GM12892 (cell line): Measurements from ENCODE around the gene GCSH.

ENCODE experiments used
- POLR2A ChIP-seq: IDR thresholded peaks from 2 replicates; pipeline ENCODE4 v1.6.1; 2011; ENCODE audit warnings: low read depth, low read length, control low read depth
- POLR2AphosphoS5 ChIP-seq: IDR thresholded peaks from 2 replicates; pipeline ENCODE4 v1.6.1; 2011; ENCODE audit warnings: low read depth, low read length, control low read depth
- TAF1 ChIP-seq: IDR thresholded peaks from 2 replicates; pipeline ENCODE4 v1.6.1; 2011; ENCODE audit warnings: low read depth, mild to moderate bottlenecking, control low read depth, low read length, borderline replicate concordance

DNA sequence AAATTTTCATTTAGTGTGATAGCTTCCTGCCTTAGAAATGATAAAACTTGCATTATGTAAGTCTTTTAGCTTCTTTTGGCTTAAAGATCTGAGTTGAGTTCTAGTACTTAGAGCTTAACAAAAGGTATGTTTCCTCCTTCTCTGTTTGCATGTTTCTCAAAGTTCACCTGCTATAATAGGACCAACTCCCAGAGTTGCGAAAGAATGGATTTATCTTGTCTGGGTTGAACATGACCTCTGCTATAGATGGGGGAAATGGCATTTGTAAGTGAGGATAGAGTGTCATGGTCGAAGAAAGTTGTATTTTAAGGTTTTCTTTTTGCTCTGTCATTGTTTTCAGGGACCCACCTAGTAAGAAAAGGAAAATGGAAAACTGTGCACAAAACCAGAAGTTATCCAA, 53.4 kb downstream of the GCSH start:
- no peak for TF ChIP-seq POLR2A
- TF ChIP-seq POLR2AphosphoS5, result no peak
- TF ChIP-seq TAF1, result no peak
